LNCaP clone FGC (cell line): ENCODE data around the gene ZBED4.

Experiments used
- DNase-seq: peaks from one replicate; pipeline ENCODE4 v3.0.0-alpha.2; 2011; ENCODE audit warnings: low read depth
- H3K4me3 ChIP-seq: 2 replicates; pipeline ENCODE4 v1.5.1; 2011; ENCODE audit warnings: mild to moderate bottlenecking, low read depth, low read length, control low read depth
- CTCF ChIP-seq: IDR thresholded peaks from 2 replicates; pipeline ENCODE4 v1.5.1; 2012; ENCODE audit warnings: mild to moderate bottlenecking; ENCODE audit not compliant: control insufficient read depth, insufficient read depth; ENCODE audit errors: extremely low read depth

The ZBED4 gene

GRCh38 chr22:49886346-49887063, 32.9 kb downstream of the ZBED4 start:
- no peak for TF ChIP-seq CTCF
- no peak for DNase-seq
- H3K4me3 ChIP-seq, result no peak overlapping the region

- TF ChIP-seq CTCF, result no peak
- no peak for DNase-seq
- H3K4me3 ChIP-seq, result no peak overlapping the region
Observed at GRCh38 chr22:49887064-49887451, 33.4 kb downstream of the ZBED4 start.

GRCh38 chr22:49887702-49888101, 34.1 kb downstream of the ZBED4 start:
- H3K4me3 ChIP-seq, result no peak overlapping the region
- DNase-seq, result no peak
- no peak for TF ChIP-seq CTCF

GRCh38 chr22:49889071-49889470, 35.4 kb downstream of the ZBED4 start:
- no peak overlapping the region for H3K4me3 ChIP-seq
- DNase-seq, result no peak
- no peak for TF ChIP-seq CTCF

GRCh38 chr22:49892226-49892899, 38.7 kb downstream of the ZBED4 start:
- peak; percentile 39 for DNase-seq
- no peak overlapping the region for H3K4me3 ChIP-seq
- TF ChIP-seq CTCF, result no peak

- TF ChIP-seq CTCF, result no peak
- no peak overlapping the region for H3K4me3 ChIP-seq
- peak; percentile 8 for DNase-seq
Observed at GRCh38 chr22:49893025-49893424, 39.4 kb downstream of the ZBED4 start.

GRCh38 chr22:49894322-49895054, 40.8 kb downstream of the ZBED4 start:
- DNase-seq, result no peak
- no peak overlapping the region for H3K4me3 ChIP-seq
- no peak for TF ChIP-seq CTCF
